Dermis blood vessel endothelial cell (primary cell): ENCODE measurements around the gene CPVL. TPM values are rescaled to one million over a fixed set of nuclear protein-coding genes. Genes with fewer than 3 reads are reported as not detected.
A peak's percentile ranks its signal among the peaks of the same experiment; 100 is the strongest.

Experiments used
- DNase-seq: peaks from one replicate; pipeline ENCODE4 v3.0.0; 2010
- total RNA-seq: library from RNA; depleted of rRNA; stranded (reverse); fragments of >200 nt; gene quantifications from 2 replicates; pipeline ENCODE4 v1.2.3, GENCODE V29; 2014

Gene CPVL
- total RNA-seq, 1 donor from 2014 or later = 5.6 TPM

DNA sequence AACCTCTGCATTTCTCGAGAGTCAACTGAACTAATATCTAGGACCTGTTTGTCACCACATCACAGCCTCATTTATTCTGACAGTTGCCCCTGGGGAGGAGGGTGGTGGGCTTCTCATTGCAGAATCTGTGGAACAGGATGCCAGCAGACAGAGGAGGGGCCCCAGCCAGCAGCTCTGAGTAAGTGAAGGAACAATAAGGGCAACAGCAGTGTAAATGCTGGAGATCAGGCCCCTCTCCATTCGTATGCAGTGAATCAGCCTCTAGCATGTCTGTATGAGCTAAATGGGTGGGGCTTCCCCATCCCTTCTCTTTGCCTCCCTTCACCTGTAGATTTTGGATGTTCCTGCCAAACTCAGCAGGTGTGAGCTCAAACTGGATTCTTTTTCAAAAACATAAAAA, 7.7 kb upstream of the CPVL start:
- no peak for DNase-seq

DNA sequence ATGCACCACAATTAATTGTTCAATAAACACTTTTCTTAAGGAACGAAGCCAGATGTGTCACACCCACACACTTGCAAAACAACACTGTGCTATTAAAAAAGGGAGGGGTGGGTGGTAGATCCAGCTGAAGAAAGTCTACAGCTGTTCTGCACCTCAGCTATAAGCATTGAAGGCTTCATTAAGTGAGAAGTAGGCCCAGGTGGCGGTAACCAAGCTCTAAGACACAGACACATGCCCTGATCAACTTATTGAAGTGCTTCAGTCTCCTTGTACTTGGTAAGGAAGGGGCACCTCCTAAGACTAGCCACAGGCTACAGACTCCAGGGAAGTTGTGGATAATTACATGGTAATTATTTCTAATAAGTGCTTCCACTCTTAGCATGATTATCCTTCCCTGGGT, 4.5 kb upstream of the CPVL start:
- no peak for DNase-seq

DNA sequence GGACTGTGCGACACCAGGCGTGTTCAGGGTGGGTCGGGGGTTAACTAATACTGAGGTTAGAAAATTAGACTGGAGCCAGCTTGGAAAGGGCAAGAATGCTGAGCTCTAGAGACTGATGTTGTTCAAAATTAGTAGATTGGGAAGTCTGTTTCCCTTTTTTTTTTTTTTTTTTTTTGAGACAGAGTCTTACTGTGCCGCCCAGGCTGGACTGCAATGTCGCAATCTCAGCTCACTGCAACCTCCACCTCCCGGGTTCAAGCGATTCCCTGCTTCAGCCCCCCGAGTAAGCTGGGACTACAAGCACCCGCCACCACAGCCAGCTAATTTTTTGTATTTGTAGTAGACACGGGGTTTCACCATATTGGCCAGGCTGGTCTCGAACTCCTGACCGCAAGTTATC, 2.7 kb upstream of the CPVL start:
- DNase-seq = no peak

DNA sequence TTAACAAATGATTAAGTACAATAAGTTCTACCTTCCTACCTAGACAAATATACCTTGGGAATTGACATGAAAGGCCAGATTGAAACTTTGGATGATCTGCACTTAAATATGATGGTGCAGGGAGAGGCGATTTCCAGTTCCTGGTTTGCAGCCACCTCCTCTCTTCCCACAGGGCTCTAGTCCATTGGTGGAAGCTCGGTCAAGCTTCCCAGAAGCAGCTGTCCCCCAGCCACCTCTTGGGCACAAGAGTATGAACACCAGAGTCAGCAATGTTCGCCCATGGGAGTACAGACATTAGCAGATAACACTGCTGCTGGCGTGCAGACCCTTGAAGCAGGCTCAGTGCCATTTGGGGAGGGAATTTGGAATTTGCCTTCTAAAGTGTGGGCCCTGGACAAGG, 1.5 kb upstream of the CPVL start:
- no peak for DNase-seq

DNA sequence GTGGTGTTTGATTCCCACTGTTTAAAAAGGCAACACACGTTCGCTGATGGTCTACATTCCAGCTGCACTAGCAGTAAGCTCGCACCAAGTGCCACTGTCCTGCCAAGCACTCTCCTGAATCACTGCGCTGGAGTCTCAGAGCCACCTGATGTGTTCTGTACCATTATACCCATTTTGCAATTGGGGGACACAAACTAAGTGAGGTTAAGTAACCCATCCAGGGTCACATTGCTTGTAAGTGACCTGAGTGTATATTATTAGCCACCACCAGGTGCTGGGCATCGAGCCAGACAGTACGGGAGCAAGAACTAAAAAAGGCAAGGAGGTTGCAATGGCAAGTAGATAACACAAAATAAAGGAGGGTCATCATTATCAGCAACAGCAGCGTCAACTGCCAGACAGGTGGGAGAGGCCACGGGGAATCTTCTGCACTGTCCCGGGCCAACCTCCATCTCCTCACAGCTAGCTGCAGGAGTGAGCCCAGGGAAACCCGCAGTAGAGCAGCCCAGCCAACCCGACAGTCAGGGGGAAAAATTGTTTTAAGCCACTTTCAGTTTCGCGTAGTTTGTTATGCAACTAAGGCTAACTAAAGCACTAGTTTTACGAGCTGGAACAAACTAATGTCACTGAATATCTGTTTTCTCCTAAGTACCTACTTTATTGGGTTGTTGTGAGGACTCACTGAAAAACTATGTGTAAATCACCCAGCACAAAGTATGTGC, 712 bp upstream of the CPVL start:
- DNase-seq = no peak

DNA sequence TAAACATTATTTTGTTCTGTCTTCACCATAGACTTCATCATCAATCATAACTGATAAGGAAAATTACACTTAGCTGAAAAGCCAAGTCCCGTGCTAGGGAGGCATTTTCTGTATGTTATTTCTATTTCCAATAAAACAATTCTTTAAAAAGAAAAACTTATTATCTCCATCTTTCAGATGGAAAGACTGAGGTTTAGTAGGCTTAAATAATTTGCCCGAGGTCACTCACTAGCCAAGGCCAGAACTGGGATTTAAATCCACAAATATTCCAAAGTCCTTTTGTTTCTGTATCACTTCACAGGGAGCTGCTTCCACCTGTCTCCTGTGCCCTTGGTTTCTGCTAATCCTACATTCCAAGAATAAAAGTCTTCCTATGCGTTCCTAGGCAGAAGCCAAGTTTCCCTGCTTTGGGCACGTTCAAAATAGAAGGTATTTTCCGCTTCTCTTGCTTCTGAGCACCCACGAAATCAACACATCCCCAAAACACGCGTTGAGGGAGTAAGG, 732 bp downstream of the CPVL start:
- DNase-seq = no peak

DNA sequence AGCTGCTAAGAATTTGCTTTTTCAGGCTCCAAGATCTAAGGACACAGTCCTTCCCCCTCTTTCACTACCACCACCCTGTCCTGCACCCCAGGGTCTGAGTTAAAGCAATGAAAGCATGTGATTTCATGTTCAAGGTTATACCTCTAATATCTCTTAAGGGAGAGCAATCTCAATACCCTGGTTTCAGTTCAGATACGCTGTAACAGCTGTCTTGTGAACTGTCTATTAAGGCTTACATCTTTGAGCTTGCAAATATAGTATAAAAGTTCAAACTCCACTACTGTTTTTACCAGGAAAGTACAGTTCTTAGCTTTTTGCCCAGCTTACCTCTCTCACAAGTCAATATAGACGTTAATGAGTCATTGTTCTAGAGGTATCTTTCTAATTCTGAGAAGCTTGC, 2.6 kb downstream of the CPVL start:
- DNase-seq = no peak

DNA sequence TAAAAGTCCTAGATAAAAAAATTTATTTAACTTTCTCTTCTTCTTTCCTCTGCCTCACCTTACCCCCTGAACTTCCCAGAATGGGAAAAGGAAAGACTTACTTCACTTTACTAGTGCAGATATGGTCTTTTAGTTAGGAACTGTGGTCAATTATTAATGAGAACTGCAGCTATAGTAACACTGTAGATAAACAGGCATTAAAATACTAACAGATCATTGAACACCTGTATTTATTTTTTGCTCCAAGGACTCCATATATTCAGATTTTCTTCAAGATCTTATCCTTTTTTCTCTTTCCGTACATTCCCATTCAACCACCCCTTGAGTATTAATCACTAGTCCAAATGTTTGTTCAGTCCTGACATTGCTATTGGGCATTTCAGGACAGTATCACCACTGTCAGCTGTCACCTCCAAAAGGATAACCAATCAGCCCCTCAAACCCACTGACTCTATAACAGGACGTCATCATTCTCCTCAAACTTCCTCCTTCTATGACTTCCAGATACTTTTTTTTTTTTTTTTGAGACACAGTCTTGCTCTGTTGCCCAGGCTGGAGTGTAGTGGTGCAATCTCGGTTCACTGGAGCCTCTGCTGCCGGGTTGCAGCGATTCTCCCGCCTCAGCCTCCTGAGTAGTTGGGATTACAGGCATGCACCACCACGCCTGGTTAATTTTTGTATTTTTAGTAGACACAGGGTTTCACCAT, 4.2 kb downstream of the CPVL start:
- no peak for DNase-seq

DNA sequence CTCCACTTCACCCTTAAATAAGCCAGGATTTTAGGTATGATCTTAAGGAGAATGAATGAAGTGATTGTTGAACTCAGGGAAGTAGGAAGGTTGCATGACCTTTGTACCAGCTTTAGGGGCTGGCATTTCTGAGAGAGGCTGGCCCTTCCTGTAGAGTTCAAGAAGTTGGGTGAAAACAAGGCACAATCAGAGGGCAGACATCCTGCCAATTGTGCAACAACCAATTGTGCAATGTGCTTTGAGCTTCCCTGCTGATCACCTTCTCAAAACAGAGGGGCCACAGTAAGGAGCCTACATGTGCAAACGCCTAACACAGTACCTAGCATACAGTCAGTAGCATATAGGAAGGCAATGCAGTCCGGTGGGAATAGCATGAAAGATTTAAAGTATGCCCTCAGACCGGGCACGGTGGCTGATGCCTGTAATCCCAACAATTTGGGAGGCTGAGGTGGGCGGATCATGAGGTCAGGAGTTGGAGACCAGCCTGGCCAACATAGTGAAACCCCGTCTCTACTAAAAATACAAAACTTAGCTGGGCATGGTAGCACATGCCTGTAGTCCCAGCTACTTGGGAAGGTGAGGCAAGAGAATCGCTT, 5.4 kb downstream of the CPVL start:
- DNase-seq = no peak

DNA sequence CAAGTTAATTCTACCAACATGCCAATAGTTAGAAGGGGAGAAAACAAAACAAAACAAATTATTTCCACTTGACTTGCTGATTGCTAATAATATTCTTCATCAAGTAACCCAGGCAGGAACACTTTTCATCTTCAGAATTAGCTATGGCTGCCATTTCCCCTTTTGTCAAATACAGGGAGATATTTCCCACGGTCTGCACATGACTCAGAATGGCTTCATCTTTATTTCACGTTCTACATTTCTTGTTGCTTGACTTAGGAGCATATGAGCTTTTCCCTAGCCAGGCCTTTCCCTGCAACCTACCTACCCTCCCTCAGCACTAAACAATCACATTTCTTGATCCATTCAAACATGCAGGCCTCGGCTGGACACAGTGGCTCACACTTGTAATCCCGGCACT, 6.5 kb downstream of the CPVL start:
- no peak for DNase-seq

DNA sequence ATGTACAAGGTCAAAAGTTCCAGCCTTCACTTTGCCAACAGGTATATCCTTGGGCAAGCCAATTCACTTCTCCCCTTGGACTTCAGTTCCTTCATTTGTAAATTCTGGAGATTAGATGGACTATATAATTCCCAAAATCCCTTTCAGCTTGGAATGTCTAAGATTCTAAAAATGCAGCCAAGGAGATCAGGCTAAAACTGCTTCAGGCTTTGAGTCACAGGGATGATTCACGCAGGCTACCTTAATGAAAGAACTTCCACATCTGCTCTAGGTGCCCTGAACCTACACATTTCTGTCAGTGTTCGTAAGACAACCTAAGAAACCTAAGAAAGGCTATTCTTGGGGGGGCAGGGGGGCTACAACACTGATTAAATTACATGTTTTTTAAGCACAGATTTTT, 7.1 kb downstream of the CPVL start:
- DNase-seq = no peak

DNA sequence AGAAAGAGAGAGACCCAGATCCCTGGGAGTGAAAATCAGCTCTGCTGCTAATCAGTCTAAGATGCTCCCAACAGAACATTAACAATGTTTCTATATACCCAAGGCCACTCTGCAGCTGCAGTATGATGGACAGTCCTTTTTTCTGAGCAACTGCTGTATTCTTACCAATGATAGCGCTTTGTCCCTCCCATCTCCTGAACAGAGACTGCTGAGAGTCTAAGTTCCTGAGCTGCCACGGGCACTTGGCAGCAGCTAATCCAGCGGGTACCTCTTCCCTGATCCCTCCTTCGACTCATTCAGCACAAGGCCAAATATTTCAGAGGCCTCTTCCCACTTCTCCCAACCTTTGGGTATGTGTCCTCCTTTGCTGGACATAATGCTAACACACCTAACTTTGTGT, 7.7 kb downstream of the CPVL start:
- DNase-seq = no peak

DNA sequence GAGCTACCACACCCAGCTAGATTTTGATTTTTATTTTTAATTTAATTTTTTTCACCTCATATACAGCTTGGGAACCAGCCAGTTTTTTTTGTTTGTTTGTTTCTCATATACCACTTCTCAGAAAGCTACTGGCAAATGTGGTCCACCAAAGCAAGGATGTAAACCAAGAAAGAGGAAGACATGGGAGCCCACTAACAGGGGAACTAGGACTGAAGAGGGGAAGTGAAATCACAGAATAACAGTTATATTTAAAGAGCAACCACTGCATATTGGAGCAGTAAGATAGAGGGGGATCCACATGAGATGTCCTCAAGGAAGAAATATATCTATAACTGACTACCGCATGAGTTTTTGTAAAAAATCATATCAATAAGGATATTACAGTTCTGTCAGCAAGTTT, 10.5 kb downstream of the CPVL start:
- no peak for DNase-seq

DNA sequence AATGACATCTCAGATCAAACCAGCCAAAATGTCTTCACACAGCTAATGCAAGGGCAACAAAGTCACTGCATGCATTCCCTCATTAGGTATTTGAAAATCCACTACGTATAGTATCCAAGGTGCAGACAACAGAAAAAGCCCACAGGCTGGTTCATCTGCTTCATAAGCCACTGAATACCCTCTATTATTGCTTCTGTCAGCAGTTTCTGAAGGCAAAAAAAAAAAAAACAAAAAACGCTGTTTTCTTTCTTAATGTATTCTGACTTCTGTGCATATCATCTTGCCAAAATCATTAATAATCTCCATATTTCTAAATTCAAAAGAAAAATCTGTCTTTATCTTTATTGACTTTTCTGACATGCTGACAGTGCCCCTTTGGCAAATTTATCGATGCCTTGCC, 13.4 kb downstream of the CPVL start:
- no peak for DNase-seq

DNA sequence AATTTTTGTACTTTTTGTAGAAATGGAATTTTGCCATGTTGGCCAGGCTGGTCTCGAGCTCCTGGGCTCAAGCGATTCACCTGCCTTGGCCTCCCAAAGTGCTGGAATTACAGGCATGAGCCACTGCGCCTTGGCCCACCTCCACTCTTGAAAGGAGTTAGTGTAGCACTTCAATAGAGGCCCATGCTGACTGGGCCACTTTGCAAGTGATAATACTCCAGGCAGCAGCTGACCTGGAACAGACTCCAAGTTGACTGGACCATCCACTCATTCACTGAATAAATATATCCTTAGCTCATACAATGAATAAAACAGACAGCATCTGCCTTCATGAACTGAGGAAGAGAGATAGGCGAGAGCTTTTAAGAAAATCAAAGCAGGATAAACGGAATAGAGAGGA, 14.7 kb downstream of the CPVL start:
- no peak for DNase-seq

DNA sequence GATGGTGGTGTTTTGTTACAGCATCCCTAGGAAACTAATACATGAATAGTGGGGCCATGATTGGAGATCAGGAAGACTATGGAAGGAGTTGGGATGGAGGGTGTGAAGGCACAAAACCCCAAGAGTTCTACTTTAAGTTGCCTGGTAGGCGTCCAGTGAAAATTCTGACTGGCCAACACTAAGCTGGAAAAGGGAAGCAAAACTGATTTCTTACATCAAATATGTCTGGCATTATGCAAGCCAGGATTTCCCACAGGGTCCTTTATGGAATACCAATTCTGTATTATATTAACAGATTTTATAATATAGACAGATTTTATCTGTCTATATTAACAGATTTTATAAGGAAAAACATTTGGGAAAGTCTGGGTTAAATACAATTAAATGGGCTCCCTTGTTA, 16.2 kb downstream of the CPVL start:
- no peak for DNase-seq

DNA sequence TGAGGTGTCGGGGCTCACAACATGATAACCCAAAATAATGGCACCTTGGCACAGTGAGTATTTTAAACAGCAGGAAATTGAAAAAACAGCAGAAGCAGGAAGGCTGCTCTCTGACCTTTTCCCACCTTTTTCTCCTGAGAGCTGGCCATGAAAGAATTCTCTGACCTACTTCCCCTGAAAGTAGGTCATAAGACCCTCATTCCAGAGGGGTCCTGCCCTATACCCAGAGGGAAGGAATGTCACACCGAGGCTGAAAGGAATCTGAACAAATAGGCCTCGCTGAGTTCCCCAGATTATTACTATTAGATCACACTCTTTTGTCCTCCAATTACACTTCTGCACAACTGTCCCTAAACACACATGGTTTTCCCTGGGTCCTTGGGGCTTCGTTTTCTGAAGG, 18.8 kb downstream of the CPVL start:
- peak; percentile 53 for DNase-seq

DNA sequence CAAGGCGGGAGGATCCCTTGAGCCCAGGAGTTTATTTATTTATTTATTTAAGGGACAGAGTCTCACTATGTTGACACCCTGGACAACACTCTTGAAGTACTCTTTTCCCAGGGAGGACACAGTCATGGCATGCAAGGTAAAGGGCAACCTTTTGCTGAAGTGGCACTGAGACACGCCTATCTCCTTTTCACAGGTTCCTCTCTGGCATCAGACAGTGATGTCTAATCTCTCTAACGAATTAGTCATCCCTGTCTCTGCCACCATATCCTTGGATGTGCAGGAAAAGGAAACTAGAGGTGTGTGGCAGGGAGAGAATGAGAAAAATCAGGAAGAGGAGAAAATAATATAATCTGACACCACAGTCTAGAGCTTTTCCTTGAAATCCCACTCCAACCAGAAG, 19.5 kb downstream of the CPVL start:
- no peak for DNase-seq

DNA sequence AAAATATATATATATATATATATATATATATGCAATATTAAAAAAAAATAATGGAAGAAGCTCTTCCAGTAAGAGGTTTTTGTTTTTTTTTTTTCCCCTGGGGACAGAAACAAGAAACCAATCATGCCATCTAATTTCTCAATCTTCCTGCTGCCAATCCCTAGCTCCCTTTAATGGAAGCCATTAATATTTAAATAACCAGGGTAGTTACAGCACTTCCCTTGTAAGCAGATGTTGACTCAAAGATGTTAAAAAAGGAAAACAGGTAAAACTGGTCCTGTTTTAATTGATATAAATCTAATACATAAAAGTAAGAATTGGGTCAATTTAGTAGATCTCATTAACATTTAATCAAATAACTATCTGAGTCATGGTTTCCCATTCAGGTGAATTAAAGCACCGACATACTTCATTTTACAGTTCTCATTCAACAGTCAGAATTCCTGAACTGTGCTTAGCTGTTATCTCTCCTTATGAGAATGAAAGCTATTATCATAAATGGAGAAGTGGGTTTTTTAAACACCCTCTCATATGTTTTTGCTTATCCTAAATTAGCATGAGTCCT, 22.6 kb downstream of the CPVL start:
- no peak for DNase-seq

DNA sequence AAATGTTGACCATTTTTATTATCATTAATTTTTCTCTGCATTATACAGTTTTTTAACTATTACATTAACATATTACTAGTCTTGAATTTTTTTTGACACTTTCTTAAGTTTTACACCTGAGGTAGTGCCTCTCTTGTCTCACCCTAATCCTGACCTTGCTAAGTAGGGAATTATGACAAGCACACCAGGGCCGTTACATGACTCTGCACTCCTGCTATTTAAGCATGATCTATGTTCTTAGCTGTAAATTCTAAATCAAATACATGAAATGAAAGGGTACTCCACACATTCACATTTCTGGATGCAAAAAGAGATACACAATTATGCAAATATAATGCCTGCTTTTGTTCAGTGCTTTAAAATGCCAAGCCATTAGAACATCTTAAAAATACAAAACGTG, 23.6 kb downstream of the CPVL start:
- DNase-seq = no peak

DNA sequence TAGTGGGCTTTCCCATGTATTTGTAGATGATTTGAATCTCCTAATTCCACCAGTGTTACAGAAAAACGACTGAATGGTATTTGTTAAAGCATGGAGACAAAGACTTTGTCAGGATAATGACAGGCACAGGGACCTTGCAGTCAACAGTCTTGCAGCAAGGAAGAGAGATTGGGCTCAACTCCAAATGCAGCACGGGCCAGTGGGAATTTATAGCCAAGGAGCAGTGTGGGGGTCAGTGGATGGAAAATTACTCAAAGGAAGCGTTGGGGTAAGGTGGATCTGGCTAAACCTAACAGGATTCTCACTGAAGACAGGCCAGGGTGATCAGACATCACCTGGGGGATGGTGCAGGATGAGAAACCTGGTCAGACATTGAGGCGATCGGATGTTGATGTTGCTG, 24.3 kb downstream of the CPVL start:
- DNase-seq = no peak

DNA sequence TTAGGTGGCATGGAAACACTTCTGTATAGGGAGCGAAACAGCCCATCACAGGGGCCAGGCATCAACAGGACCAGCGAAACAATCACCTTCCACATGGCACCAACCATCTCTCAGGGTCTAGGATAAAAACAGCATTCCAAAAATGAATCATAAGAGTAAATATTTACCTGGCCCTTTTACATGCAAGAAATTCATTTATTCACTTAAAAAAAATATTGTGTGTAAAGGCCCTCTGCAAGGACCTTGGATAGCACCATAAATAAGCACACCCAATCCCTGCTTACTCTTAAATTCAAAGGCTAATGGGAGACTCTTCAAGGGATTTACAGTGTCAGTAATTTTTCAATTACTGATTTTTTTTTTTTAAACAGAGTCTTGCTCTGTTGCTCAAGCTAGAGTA, 25.4 kb downstream of the CPVL start:
- no peak for DNase-seq

DNA sequence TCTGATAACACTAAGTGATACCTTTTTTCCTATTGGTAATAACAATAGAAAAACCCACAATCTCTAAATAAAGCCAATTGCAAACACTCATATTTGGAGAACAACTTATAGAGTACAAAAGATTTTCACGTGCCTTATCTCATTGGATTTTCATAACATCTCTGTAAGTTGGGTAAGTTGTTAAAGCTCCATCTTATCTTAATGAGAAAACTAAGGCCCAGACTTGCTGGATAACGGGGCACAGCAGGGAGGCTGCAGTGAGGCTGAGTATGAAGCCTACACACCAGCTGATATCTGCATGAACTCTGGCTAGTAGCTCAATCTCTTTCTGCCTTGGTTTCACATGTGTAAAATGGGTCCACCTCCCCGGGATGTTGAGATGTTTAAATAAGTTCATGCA, 26.8 kb downstream of the CPVL start:
- no peak for DNase-seq
